Gastrocnemius medialis (tissue), 4 donors: ENCODE results near the gene DAPL1.

ENCODE experiments used
- POLR2A ChIP-seq, 2 donors: fragments of 450-650 bp; IDR thresholded peaks; one replicate each; pipeline ENCODE4 v1.6.1; 2017; ENCODE audit warnings: antibody characterized with exemption in 2 of 2, mild to moderate bottlenecking in 2 of 2, moderate library complexity in 2 of 2
- TF ChIP-seq, protein P1 (sequence below), 5 experiments: fragments of 450-650 bp in 3 of 5; fragments of 200-600 bp in 2 of 5; sonication (generic) in 2 of 5; IDR thresholded peaks in 4 of 5; conservative IDR thresholded peaks in 1 of 5; 1 replicate in 4 of 5; 2 replicates in 1 of 5; pipeline ENCODE4 v1.5.1; 2016 to 2019; ENCODE audit warnings: antibody characterized with exemption in 5 of 5, mild to moderate bottlenecking in 3 of 5, moderate library complexity in 3 of 5

DNA sequence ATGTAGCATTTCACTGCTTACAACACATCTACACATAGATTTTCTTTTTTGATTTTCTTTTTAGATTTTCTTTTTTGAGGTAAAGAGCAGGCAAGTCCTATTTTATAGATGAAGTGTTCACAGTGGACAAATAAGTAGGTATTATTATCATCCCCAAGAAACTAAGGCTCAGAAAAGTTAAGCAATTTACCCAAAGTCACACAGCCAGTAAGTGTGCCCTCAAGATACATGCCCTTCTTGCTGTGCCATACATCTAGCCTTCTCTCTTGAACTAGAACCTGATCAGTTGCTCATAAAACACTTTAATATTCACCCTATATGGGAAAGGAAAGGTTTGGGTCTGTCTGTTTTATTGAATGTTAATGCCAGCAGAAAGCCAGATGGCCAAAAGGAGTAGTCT is 50.3 kb downstream of the DAPL1 start:
- TF ChIP-seq, protein P1, sequence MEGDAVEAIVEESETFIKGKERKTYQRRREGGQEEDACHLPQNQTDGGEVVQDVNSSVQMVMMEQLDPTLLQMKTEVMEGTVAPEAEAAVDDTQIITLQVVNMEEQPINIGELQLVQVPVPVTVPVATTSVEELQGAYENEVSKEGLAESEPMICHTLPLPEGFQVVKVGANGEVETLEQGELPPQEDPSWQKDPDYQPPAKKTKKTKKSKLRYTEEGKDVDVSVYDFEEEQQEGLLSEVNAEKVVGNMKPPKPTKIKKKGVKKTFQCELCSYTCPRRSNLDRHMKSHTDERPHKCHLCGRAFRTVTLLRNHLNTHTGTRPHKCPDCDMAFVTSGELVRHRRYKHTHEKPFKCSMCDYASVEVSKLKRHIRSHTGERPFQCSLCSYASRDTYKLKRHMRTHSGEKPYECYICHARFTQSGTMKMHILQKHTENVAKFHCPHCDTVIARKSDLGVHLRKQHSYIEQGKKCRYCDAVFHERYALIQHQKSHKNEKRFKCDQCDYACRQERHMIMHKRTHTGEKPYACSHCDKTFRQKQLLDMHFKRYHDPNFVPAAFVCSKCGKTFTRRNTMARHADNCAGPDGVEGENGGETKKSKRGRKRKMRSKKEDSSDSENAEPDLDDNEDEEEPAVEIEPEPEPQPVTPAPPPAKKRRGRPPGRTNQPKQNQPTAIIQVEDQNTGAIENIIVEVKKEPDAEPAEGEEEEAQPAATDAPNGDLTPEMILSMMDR (IDR thresholded peaks at IDR 0.05 in 4 of 5, conservative IDR thresholded peaks at IDR 0.05 in 1 of 5), result no peak
- TF ChIP-seq POLR2A (IDR thresholded peaks at IDR 0.05), result no peak
